Measurements from ENCODE around the gene SEMA4D.

The SEMA4D gene

DNA sequence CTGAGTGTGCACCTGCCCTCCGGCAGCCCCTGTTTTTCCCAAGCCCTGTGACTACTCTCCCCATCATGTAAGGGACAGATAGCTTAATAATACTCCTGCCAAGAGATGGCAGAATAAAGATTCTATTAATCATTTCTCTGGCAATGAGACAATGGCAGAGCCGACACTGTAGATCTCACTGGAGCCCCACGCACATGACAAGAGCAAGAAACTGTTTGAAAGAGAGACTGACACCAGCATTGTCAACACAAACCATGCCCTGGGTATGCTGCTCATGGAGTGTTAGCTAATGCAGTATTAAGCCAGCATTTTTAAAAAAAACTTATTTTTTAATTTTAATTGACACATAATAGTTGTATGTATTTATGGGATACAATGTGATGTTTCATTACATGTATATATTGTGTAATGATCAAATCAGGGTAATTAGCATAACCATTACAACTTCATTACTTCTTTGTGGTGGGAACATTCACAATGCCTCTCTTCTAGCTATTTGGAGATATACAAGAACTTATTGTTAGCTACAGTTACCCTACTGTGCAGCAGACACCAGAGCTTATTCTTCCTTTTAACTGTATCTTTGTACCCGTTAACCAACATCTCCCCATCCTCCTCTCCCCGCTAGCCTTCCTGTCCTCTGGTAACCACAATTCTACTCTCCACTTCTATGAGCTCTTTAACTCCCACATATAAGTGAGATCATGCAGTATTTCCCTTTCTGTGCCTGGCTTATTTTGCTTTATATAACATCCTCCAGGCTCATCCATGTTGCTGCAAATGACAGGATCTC is 31.5 kb upstream of the SEMA4D start:
- peak in 1 of 2 donors; percentile 44 for DNase-seq

GRCh38 chr9:89528540-89528939 is 30.6 kb upstream of the SEMA4D start:
- no peak for DNase-seq

GRCh38 chr9:89528131-89528530 is 30.2 kb upstream of the SEMA4D start:
- DNase-seq: no peak

GRCh38 chr9:89527084-89527483 is 29.2 kb upstream of the SEMA4D start:
- DNase-seq: peak in 1 of 2 donors; percentile 44

- DNase-seq: no peak
Measured at GRCh38 chr9:89526667-89527066, 28.8 kb upstream of the SEMA4D start.

DNA sequence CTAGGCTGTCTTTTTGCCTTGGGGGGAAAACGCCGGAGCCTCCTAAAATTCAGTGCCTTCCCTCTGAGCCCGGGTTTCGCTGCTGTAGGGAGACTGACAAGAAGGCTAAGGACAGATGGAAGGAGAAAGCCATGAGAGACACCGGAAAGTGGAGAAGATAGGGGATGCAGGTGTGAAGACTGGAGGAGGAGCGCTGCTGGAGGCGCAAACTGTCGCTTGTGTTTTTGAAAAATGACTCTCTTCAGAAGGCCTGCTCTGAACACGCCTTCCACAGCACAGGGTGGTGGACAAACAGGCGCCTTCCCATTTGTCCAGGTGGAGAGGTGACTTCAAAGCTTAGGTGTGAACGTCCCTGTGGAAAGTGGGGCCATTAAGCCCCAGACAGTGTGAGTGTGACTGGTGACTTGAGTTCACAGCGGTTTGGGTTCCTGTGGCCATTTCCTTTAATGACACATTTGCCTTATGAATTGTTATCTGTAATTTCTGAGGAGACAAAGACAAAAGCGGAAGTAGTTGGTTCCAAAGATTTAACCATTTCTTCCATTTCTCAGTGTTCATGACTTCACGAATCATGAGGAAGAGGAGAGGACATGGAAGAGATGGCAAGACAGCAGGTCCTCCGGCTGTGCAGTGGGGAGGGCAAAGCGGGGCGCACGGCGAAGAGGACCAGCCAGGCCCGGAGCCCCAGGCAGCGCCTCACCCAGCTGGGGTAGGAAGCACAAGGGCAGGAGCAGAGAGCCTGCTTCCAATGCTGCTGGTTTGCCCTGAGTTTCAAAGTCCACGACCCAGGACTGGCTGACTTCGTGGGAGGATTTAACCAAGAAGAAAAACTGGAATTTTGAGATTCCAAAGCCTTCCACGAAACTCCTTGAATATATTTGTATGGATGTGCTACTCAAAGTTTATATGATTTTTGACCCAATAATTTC is 27.8 kb upstream of the SEMA4D start:
- no peak for DNase-seq

DNA sequence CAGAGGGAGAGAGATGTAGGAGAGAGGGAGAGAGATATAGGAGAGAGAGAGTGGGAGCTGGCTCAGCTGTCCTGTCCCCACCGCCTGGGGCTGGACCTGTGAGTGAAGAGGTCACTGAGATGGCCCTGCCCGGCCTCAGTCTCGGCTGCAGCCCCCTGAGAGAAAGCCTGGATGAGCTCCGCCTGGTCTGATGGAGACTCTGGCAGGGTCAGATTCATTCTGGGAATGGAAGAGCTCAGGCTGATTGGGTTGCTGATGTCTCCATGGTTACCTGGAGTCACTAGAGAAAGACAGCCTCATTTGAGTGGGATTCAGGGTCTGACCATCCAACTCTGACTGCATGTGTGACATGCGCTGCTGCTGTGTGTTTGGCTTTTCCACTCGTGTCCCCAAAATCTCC is 27.1 kb upstream of the SEMA4D start:
- DNase-seq: no peak

DNA sequence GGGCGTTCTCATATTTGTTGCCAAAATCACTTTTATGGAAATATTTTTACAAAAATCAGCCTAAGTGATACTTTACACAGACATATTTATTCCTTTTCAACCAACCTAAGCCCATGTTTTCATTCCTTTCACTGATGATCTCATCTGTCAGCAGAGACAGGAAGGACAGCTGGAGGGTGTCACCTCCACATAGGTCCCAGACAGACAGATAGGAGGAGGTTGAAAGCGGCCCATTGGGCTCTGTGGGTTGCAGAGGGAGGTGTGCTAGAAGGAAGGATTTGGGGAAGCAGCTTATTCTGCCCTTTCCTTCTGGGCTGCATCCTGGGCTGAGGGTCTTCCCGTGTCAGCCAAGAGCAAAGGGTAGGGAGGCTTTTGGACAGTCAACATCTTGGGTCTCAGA is 26.0 kb upstream of the SEMA4D start:
- DNase-seq: peak; percentile 45 to 69

DNA sequence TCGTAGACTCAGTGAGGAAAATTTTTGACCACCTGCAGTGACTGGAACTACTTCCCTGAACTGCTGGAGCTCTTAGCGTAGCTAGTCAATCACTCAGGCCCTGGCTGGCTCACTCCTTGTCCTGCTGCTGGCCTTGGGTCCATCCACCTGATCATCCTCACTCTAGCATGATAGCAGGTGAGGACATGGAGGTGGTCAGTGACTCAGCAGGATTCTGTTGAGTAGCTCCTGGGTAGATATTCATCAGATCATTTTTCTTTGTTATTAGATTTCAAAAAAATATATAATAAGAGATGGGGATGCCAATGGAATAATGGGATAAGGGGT is 25.0 kb upstream of the SEMA4D start:
- no peak for DNase-seq

- peak; percentile 79 to 84 for DNase-seq
Measured at GRCh38 chr9:89522261-89522958, 24.5 kb upstream of the SEMA4D start.

DNA sequence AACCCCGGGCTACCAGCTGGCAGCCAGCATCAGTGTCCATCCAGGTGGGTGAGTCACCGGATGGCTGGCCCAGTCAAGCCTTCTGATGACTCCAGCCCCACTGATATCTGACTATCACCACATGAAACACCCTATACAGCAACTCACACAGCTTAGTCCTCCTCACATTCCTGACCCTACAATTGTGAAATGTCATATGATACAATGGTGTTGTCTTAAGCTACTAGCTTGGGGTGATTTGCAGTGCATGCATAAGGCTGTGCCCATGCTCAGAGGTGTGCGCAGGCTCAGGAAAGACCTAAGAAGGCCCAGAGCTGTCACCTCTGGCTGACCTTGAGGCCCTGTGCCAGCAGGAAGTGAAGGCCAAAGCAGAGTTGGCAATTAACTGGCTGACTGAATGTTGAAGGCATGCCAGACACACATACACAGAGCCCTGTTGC is 21.5 kb upstream of the SEMA4D start:
- DNase-seq: no peak

DNA sequence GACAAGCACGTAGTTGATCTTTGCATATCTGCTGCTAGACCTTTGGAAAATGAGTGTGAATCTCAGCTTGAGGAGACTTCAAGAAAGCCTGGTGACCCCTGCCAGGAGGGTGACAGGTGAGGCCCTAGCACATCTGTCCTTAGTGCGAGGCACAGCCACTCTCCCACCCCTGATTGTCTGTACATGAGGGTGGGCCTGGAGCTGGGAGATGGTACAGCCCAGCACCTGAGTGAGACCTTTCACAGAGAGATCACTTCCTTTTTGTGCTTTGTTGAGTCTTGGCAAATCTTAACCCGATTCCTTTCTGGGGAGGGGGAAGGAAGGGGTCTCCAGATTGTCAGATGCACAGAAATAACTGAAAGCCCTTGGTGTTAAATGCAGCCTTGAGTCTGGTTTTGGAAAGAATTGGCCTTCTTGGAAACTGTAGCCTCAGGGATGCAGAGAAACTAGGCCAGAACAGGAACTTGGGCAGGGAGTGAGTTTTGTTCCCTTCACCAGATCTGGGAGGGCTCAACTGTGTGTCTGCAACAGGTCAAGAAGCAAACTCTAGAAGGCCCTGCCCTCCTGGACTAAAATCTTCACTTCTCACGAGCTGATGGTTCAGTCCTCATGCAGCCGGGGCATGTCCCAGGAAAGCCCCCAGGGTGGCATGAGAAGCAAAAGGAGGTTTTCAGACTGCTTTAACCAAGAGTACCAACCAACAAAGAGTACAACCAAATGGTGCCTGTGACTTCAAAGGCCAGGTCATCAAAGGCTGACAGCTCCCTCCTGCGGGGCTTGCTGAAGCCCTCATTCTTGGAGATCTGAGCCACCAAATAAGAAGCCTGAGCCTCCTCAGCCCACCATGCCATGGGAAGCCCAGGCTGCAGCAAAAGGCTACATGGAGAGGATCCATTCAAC is 20.8 kb upstream of the SEMA4D start:
- DNase-seq: no peak

- no peak for DNase-seq
Measured at GRCh38 chr9:89515416-89515815, 17.5 kb upstream of the SEMA4D start.

DNA sequence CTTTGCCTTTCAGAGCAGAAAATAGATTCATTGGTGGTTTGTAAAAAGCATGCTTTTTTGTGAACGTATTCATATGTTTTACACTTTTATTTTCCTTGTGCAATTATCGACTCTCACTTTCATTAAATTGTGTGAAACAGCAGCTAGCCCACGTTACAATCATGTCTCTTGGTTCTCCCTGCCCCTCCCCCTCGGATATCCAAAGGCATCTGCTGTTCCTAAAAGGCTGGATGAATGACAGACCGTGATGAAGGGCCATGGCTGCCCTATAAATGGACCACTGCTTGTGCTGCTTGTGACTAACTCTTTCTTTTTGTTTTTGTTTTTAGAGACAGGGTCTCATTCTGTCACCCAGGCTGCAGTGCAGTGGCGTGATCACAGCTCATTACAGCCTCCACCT is 17.0 kb upstream of the SEMA4D start:
- DNase-seq: no peak

GRCh38 chr9:89514337-89514736 is 16.4 kb upstream of the SEMA4D start:
- DNase-seq: no peak

- DNase-seq: no peak
Measured at GRCh38 chr9:89513837-89514236, 15.9 kb upstream of the SEMA4D start.

- no peak for DNase-seq
Measured at GRCh38 chr9:89512382-89512781, 14.5 kb upstream of the SEMA4D start.

DNA sequence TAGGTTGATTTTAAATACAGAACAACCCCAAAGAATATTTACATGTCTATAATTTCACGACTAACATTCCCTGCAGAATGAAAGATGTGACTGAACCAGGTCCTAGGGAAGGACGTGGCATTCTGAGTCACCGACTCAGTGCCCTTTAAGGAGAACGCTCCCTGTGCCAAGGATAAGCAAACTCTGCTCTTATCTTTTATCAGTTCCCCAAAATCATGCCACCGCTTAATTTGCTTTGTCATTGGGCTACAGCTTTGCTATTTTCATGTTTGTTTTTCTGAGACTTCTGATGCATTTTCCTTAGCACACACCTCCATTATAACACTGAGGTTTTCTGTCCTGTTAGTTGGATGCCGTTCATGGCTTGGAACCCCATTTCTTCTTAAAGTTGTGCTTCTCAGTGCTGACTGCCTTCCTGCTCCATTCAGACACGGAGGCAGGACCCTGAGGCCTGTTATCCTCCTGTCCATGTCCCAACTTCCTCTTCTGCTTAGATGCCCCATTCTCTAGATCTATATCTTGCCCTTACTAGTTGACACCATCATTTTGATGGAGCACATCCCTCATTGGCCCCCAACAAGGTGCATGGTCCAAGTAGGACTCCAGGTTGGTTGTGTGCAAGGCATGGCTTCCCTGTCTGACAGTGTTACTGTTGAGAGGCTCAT is 11.2 kb upstream of the SEMA4D start:
- DNase-seq: no peak

GRCh38 chr9:89505911-89506310 is 8.0 kb upstream of the SEMA4D start:
- no peak for DNase-seq

DNA sequence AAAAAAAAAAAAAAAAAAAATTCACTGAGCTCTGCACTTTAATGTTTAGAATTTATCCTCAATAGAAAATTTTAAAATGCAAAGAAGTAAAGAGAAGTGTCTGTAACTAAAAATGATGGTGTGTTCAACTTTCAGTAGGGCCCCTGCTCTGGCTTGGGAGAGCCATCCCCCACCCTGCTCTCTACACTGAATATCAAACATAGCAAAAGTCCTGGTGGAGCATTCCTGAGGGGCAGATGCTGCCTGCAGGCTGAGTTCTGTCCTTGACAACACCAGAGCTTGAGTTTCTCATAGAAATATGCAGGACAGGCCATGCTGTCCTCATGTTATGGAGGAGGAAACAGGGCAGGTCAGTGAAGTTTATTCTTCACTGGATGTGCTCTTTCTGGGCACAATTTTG is 7.1 kb upstream of the SEMA4D start:
- DNase-seq: no peak

DNA sequence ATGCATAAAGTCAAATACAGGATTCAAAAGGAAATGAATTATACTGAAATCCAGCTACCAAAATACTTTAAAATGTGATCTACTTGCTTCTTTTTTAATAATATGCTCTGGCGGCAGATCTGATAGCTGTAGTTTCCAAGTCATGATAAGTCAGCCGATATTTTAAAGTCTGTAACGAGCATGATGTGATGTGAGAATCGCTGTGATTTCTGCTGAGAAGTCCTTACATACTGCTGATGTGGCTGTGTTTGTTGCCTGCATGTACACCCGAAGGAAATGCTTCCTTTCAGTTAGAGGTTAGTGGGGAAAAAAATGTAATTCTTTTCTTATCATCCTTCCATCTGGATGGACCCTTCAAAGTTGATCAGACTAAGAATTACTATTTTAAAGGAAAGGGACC is 4.8 kb upstream of the SEMA4D start:
- DNase-seq: no peak
